Inflammatory macrophage treated with lipopolysaccharide for 4 hours (primary cell): ENCODE data around the gene TFB2M.
"Not testable (repeated sequence)": the region's sequence is repeated elsewhere in the genome, so short reads cannot be mapped to it uniquely, and the experiment has no call there.

Source experiments
- DNase-seq: peaks from one replicate; pipeline ENCODE4 v3.0.0-alpha.2; 2020

TFB2M gene

DNA sequence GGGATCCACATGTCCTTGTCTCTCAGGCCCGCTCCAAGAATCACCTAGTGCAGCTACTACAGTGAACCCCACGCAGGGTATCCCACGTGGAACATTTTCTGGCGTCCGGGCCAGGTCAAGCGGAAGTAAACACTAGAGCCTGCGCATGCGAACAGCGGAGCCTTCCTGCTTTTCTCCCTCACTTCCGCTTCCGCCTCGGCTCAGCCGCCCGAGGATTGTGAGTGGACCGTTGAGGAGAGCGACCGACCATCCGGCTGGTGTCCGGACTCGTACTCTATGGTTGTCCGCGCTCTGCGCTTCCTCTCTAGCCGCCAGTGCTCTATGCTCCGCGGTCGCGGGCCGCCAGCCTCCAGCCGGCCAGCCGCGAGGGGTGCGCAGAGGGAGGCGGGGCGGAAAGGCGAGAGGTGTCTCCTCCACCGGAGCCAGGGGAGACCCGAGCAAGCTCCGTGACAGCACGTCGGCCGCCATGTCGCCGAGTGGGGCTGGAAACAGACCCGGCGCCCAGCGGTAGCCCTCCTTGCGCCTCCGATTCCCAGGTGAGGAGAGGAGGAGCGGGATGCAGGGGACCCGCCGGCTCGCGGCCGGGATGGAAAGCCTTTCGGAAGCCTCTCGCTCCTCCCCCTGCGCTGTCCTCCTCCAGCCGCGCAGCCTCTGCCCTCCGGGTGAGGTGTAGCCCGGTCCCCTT is at the start of gene TFB2M, which contains the start of gene CNST:
TFB2M (minus strand) TSS at position 134 of the 685 bp plus-strand sequence; CDS start at position 11, 123 bp downstream.
CNST (plus strand) TSS at position 329 of the 685 bp plus-strand sequence. CDS start 25,107 bp downstream, outside the sequence.
- DNase-seq = peak; percentile 99

DNA sequence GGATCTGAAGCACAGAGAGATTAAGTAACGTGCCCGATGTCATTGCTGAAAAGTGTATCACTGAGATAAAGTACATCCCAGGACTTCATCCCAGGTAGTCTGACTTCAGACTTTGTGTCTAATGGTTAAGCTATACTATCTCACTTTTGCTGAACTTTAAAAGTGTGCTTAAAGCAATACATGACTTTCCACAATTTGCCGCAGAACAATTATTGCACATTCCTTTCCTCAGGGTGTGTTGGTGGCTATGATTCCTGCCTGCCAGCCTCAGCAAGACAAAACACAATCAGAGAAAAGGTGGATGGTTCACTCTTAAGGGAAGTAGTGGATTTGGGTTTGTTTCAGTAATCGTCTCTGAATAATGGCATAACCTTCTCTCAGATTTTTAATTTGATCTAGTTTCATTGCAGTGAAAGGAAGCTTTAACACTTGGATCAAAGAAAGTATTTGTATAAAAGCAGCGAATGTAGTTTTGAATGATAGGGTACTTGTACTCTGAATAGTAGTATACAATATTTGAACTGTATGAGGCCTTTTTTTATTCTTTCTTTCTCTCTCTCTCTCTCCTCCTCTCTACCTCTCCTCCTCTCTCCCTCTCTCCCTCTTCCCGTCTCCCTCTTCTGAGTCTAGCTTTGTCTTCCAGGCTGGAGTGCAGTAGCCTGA is 47.2 kb upstream of the TFB2M start:
- no peak for DNase-seq

- no peak for DNase-seq
These were observed 43.6 kb upstream of the TFB2M start for GRCh38 chr1:246609632-246610031.

- peak; percentile 97 for DNase-seq
These were observed 42.7 kb upstream of the TFB2M start for GRCh38 chr1:246608616-246609376.

DNA sequence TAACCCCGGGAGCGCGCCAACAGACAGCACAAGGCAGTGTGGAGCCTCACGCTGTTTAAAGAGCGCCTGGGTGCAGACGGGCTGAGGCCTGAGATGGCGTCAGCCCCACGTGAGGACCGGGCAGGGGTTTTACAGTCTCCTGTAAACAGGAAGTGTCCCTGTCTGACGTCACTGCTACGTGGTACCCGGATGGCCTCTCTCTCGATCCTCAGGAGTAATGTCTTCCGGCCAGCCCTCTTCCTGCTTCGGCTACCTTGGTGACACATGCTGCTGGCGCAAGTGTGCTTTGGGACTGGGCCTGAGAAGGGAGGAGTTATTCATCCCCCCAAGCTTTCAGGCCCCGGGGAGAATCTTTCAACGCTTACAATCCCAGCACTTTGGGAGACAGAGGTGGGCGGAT is 41.4 kb upstream of the TFB2M start:
- DNase-seq = peak; percentile 22

DNA sequence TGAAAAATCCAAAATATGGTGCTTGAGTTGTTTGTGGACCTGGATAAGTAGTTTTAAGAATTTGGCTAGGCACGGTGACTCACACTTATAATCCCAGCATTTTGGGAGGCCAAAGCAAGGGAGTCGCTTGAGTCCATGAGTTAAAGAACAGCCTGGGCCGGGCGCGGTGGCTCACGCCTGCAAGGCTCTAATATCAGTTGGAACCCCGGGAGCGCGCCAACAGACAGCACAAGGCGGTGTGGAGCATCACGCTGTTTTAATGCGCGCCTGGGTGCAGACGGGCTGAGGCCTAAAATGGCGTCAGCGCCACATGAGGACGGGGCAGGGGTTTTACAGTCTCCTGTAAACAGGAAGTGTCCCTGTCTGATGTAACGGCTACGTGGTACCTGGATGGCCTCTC is 39.2 kb upstream of the TFB2M start:
- not testable (repeated sequence) for DNase-seq

DNA sequence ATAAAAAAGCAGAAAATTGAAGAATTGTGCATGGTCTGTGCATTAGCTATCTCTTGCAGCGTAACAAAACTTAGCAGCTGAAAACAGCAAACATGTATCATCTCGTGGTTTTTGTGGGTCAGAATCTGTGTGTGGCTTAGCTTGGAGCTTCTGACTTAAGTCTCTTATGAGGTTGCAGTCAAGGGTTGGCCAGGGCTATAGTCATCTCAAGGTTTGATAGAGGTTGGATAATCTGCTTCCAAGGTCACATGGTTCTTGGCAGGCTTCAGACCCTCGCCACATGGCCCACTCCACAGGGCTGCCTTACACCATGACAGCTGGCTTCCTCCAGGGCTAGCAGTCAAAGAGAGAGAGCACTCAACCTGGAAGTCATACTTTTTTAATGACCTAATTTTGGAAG is 36.1 kb upstream of the TFB2M start:
- DNase-seq = no peak

DNA sequence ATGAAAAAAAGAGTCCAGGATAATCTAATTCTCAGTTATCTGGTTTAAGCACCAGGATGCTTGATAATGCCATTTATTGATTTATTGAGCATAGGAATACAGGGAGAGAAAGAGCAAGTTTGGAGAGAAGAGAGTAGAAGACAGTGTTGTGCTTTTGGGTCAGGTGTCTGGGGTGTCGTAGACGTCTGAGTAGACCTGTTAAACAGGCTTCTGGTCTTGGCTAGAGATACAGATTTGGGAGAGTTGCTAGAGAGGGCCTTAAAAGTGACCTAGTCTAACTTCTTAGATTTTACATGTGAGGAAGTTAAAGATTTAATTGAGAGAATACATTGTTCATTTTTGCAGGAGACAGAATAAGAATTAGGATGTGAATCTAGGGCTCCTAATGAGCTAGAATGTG is 34.5 kb upstream of the TFB2M start:
- DNase-seq = no peak

DNA sequence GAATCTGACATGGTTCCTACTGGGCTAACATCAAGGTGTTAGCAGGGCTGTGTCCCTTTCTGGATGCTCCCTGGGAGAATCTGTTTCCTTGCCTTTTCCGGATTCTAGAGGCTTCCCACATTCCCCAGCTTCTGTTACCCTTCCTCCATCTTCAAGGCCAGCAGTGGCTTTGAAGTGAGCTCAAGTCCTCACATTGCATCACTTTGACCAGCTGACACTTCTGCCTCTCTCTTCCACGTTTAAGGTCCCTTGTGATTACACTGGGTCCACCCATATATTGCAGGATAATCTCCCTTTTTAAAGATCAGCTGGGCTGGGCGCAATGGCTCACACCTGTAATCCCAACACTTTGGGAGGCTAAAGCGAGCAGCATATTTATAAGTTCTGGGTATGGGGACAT is 33.3 kb upstream of the TFB2M start:
- DNase-seq = peak; percentile 48

DNA sequence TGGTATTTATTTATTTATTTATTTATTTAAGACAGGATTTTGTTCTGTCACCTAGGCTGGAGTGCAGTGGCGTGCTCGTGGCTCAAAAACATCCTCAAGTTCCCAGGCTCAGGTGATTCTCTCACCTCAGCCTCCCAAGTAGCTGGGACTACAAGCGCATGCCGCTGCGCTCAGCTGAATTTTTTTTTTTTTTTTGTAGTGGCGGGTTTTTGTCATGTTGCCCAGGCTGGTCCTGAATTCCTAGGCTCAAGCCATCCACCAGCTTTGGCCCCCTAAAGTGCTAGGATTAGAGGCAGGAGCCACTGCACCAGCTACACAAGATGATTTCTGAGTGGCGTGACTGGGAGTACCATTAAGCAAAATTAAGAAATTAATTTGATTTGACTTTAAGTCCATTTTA is 31.9 kb upstream of the TFB2M start:
- DNase-seq = no peak

GRCh38 chr1:246597340-246597739 is 31.3 kb upstream of the TFB2M start:
- no peak for DNase-seq

GRCh38 chr1:246595146-246595545 is 29.1 kb upstream of the TFB2M start:
- DNase-seq = no peak

DNA sequence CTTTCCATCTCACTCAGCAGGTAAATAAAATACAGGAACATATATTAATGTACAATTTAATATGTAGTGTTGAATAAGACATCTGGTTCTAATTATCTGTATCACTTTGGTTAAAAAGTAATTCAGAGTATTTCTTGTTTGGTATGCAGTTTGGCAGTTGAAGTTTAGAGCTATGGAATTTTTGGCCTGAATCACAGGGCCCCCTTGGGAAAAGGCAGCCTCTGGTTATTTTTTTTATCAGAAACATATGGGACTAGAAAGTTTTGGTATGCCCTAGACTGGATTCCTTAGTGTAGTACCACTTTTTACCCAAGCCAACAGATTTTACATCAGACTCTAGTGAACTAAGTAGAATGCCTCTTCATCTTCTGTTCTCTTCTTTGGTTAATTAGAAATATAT is 26.6 kb upstream of the TFB2M start:
- no peak for DNase-seq

DNA sequence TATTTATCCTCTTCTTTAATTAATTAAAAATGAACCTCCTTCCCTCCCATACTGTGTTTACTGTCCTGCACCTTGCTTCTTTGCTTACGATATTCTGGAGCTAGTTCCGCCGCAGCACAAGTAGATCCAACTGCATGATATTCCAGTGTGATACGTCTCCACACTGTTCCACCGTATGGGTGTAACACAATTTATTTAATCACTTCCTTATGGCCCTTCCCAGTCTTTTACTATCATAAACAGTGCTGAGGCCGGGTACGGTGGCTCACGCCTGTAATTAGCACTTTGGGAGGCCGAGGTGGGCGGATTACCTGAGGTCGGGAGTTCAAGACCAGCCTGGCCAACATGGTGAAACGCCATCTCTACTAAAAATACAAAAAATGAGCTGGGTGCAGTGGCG is 25.9 kb upstream of the TFB2M start:
- DNase-seq = no peak

- DNase-seq = peak; percentile 54
These were observed 25.4 kb upstream of the TFB2M start for GRCh38 chr1:246591504-246591903.

DNA sequence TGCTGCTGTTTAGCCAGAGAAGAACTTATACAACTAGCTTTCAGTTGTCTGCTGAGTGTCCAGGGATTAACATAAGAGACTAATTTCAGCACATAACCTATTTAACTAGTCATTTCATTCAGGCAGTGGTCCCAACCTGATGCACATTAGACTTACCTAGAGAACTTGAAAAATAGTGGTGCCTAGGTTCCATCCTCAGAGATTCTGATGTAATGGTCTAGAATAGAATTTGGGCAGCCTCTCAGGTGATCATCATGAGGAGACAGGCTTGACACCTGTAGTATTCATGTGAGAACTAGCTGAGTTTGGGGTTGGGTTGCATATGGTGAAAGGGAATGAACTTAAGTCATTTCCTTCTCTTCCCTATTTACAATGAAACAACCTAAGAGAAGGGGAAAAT is 25.0 kb upstream of the TFB2M start:
- DNase-seq = no peak

GRCh38 chr1:246589919-246590318 is 23.9 kb upstream of the TFB2M start:
- not testable (repeated sequence) for DNase-seq

DNA sequence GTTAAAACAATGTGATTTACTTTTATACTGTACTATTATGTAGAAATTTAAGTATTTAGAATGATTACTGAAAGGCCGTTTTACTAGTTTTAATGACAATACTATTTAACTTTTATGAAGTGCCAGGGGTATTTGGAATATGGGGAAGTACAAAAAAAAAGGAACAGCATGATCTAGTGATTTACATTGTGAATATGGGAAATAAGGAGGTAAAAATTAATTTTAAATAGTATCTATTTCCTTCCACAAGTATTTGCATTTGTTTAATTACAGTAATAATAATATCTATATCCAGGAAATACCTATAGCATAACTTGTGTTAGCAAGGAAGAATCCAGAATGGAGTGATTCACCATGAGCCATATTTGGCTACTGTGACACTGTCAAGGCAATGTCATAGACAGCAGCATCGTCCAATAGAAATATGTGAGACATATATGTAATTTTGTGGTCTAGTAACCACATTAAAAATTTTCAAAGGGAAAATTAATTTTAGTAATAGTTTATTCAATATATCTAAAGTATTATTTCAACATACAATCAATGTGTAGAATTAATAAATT is 22.2 kb upstream of the TFB2M start:
- peak; percentile 58 for DNase-seq

GRCh38 chr1:246587606-246588005 is 21.5 kb upstream of the TFB2M start:
- DNase-seq = peak; percentile 94

GRCh38 chr1:246587032-246587431 is 21.0 kb upstream of the TFB2M start:
- DNase-seq = no peak

GRCh38 chr1:246583448-246584185 is 17.6 kb upstream of the TFB2M start:
- no peak for DNase-seq

DNA sequence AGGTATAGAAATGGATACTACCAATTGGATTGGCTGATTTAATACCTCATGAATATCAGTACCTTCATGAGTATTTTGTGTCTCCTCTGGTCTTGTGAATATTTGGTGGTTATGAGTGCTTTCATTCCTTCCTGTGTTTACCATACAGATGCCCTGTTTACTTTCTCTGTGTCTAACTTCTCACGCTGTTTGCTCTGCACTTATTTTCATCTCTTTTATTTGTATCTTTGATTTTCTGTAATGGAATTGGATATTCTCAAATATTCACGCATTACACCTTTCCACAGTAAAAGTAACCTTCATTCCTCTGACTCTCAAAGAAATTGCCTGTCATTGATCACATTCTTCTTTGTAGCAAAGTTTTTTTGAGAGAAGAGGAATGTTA is 17.0 kb upstream of the TFB2M start:
- no peak for DNase-seq
